Dedifferentiated amniotic fluid mesenchymal stem cell (primary cell): ENCODE data around the gene PBX1.
A peak's percentile ranks its signal among the peaks of the same experiment; 100 is the strongest.

Experiments
- DNase-seq: peaks from one replicate; pipeline ENCODE4 v3.0.0-alpha.2; 2016; ENCODE audit errors: extremely low spot score

The PBX1 gene

DNA sequence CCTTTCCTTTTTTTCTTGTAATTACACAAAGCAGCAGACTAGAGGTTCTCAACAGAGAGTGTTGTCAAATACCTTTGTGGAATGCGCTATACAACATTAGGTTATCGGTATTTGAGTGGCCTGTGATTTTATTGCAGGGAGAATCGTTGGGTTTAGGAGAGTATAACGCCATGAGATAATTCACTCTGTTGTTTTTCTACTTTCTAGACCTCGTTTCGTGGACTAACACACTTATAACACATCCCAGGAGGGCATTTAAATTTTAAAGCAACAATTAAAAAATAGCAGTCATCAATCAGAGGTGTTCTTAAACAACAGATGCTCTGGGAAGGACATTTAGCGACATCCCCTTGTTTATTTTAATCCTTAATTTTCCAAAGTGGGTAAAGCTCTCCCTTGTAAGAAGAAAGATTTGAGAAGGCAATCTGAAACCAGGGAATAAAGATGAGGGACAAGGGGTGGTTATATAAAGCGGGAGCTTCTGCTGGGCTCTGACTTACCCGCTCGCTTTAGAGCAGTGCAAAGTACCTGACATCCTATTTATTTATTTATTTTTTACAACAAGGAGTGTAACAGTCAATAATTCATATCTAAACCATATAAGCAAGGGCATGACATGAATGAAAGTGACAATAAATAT is 4.9 kb downstream of the PBX1 start:
- DNase-seq = no peak

- no peak for DNase-seq
Measured at GRCh38 chr1:164564378-164564777, 5.4 kb downstream of the PBX1 start.

DNA sequence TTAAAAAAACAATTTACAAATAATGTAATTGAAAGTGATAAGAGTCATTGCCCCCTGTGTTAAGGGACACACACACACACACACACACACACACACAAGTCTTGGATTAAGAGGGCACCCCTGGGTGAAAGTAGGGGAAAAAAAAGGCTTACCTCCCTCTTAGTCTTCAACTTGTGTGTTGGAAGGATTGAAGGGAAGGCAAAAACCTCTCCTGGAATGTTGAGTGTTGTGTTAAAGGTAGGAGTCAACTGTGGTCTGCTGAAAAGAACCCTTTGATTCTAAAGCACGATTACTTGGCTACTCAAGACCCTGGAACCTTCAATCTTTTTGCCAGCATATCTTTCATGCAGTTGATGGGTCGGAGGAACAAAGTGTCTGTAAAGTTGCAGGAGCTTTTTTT is 6.4 kb downstream of the PBX1 start:
- no peak for DNase-seq

- no peak for DNase-seq
Measured at GRCh38 chr1:164567774-164568173, 8.8 kb downstream of the PBX1 start.

DNA sequence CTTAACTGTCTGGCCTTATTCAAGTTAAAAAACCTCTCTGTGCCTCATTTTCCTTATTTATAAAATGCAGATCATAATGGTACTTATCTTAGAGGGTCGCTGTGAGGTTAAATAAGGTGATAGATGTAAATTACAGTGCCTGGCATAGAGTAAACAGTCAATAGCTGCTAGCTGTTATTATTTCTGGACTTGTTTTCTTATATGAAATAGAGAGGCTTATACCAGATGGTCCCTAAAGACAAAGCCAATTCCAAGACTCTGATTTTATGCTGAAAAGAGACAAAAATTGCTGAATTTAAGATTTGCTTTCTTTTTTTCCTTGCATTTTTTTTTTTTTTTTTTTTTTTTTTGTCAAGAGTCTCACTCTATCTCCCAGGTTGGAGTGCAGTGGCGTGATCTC is 10.3 kb downstream of the PBX1 start:
- no peak for DNase-seq

DNA sequence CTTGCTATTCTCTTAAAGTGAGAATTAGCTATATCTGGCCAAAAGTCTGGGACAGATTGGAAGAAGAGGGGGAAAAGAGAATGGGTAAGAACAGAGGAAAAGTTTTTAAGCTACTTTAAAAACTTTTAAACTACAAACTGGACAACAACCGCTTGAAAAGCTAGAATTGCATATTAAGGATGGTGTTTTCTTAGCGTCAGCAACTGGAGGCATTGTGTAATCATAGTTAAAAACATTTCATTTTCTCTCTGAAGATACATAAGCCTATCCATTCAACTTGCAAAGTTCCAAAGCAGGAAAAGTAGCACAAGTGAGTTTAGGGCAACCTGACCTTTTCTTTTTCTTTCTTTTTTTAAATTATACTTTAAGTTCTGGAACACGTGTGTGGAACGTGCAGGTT is 10.9 kb downstream of the PBX1 start:
- no peak for DNase-seq

- DNase-seq = no peak
Measured at GRCh38 chr1:164571333-164571732, 12.3 kb downstream of the PBX1 start.

DNA sequence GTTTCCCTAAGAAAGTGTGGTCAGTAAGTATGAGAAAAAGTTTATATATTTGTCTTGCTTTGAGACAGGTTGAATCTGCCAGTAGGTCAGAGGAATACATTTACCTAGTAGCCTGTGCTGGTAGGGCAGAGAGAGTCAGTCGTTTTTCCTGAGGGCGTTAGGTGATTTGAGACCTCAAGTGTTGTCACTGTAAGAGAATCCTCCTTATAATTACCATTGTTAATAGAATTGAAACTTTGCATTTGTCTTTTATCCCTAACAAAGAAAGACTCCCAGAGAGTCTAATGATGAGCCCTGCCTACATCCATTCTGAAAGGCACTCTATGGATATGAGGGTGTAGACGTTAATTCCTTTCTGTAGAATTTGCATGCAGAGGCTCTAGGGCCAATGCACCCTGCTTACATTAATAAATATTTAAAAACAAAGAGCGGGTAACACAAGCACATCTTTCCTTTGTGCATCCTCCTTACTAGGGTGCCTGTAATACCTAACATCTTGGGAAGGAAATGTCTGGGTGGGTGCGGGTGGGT is 16.4 kb downstream of the PBX1 start:
- no peak for DNase-seq

- DNase-seq = peak; percentile 52
Measured at GRCh38 chr1:164576291-164577271, 17.6 kb downstream of the PBX1 start.

DNA sequence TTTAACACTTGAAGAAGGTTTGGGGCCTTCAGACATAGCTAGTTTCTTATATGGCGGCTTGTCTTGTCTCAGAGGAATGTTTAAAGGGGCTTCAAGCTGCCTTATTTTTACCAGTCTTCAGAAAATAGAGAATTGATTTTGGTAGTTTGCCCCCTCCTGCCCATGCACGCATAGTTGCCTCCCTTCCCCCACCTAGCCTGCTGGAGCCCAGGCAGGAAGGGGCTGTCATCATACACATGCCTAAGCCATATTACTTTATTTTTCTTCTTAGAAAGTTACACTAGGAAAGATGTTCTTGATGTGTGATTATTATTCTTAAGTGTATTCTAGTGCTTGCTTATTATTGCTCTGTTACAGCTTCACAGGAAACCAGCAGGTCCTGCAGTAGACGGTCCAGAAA is 18.3 kb downstream of the PBX1 start:
- DNase-seq = no peak

DNA sequence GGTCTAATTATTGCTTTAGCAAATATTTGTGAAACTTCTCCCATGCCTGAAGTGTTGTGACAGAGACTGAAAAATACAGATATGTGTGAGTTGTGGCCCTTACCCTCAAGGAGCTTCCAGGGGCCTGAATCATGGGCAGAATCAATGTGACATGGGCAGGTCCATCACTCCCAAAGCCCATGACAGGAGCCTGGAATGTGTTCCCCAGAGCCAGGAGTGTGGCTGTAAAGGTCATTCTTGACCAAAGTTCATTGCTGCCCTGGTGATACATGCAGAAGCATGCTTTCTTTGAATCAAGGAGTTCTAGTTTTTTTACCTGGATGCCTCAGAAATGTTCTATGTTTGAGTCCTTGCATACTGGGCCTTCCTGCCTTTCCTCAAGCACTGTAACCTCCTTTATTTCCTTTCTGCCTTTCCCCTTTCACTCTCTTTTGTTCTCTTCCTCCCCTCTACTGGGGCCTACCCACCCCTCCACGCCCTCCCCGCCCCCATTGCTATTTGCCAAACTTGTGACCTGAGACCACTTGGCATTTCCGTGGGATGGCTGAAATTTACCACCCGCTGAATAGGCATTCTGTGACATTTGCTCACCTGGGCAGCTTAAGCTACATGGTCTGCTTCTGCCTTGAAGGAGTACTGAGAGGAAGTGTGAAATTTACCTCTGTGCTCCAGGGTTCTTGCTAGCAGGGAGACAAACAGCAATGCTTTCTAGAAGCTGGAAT is 19.7 kb downstream of the PBX1 start:
- no peak for DNase-seq

DNA sequence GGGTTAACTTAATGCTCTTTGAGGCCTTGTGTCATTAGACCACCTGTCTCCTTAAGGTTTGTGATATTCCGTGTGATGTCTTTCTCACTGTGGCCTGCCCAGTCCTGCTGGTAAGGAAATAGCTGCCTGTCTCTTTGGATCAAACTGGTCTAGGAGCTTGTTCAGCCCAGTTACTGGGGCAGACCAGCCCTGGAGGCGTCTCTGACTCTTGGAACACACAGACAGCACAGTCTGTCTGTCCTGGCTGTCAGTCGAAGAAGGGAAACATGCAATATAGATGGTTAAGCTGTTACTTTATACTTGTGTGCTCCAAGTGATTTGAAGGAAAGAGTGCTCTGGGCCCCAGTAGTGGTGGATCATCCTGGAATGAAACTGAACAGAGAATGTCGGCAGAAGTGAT is 20.4 kb downstream of the PBX1 start:
- no peak for DNase-seq

- DNase-seq = no peak
Measured at GRCh38 chr1:164581762-164582161, 22.8 kb downstream of the PBX1 start.

- no peak for DNase-seq
Measured at GRCh38 chr1:164583196-164583595, 24.2 kb downstream of the PBX1 start.

DNA sequence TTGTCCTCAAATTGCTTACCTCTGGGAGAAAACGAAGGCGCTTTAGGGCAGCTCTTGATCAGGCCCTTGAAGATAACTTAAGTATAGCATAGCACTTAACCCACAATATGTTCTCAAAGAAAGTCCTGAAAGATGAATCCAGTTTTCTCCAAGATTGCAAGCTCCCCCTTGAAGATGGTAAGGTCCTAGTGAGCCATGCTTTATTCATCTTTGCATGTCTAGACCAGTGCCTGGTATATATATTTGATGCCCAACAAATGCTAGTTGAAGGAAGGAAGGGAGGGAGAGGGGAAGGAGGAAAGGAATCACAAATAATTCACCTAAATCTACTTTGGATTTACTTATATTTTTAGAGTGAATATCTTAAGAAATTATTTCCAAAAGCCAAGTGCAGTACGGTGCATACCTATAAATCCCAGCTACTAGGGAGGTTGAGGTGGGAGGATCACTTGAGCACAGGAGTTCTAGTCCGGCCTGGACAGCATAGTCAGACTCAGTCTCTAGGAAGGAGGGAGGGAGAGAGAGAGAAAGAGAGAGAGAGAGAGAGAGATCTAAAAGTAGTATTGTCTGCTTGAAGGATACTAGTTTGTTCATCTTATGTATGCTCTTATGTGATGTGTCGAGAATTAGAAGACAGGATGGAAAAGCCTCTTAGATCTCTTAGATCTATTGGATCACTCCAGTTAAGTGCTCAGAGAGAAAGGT is 25.0 kb downstream of the PBX1 start:
- no peak for DNase-seq

DNA sequence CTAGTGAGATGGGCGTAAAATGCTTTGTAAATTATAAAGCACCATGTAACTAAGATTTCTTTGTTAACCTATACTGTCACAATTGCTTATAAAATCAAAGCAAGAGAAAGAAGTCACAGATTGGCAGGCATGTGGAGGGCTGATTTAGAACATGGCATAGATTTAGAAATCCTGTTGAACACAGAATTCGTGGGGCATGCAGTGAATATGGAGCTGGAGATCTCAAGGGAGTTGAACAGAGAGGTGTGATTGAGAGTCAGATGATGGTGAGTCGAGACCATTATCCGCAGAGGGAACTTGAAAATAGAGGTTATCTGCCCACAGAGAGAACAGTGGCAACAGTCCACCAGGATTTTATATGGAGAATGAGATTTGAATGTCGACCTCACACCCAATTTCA is 27.6 kb downstream of the PBX1 start:
- no peak for DNase-seq

DNA sequence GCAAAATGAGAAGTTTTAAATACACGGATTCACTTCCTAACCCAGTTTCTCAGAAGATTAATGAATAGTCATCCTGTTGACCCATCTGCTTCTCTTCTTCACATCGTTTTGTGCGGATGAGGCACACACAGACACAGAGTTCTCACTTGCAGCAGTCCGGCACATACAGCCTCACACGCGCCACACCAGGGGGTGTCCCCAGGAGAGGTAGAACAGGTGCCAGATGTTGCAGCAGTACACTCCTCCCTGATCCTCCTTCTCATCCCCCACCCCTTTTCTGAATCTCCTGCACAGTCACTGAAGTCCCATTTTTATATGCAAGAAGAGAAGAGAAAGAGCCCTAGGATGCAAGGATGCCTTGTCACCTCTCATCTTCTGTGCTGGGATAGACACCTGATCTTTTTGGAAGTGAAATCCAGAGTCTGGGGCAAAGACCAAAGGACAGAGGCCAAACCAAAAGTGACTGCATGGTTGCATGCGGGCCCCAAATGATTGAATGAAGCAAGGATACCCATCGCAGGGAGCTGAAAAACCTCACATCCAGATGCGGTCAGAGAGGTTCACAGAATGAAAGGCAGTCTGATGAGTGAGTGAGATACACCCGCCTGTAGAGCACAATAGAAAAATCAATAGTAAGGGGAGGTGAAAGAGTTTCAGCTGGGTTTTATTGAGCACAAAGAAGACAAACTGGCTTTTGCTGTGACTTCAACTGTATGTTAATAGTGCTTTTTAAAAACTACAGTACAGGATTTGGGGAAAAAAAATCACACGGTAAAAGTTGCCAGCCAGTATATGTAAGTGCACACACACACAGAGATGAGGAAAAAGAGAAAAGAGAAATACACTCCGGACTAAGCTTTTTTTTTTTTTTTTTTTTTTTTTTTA is 28.9 kb downstream of the PBX1 start:
- DNase-seq = no peak

- peak; percentile 48 for DNase-seq
Measured at GRCh38 chr1:164588516-164589341, 29.7 kb downstream of the PBX1 start.

DNA sequence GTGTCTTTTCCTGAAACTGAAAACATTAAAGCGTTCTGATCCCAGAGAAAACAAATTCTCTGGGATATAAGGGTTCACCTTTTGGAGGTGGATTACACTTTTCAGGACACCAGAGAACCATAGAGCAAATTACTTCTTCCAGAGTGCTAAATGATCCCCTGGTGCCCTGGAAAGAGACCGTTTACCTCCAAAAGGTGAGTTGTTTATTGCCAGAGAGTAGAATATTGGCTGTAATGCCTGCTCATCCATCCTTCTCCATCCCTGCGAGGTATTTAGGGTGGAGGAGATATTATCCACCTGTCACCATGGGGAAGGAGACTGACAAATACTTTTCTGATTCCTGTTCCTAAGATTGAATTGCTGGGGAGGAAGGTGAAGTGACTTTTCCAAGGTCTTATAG is 30.4 kb downstream of the PBX1 start:
- no peak for DNase-seq
